Body of pancreas (tissue), 4 donors: ENCODE data around the gene SLC5A3.

Experiments used
- CTCF ChIP-seq, 7 experiments: fragments of 450-650 bp in 4 of 7; fragments of 200-600 bp in 3 of 7; sonication (generic) in 3 of 7; IDR thresholded peaks; one replicate each; pipeline ENCODE4 v1.5.1; 2016 to 2019; ENCODE audit warnings: antibody characterized with exemption in 7 of 7
- POLR2A ChIP-seq, 3 donors: fragments of 450-650 bp; IDR thresholded peaks; one replicate each; pipeline ENCODE4 v1.6.1; 2016; ENCODE audit warnings: antibody characterized with exemption in 3 of 3, mild to moderate bottlenecking in 2 of 3

GRCh38 chr21:34082769-34083168, 9.4 kb downstream of the SLC5A3 start:
- TF ChIP-seq CTCF (IDR thresholded peaks at IDR 0.05) (no peak), POLR2A (IDR thresholded peaks at IDR 0.05) (no peak)
